ENCODE measurements around the gene RASSF5. TPM values are rescaled to one million over a fixed set of nuclear protein-coding genes. Genes with fewer than 3 reads are reported as not detected.

The RASSF5 gene
- total and polyA plus RNA-seq, 2 of the 13 experiments (the other 11 are each of a cell fraction or from before 2014, with no cell fraction given), result 0.18 to 0.40 TPM

GRCh38 chr1:206612129-206612876, 105.0 kb downstream of the RASSF5 start, which contains the start of gene EIF2D (continued):
- peak; percentile 66 for TF ChIP-seq SP5 (CRISPR knock-in tag; IDR thresholded peaks at IDR 0.05; ENCODE audit: borderline replicate concordance, low read depth)
- TF ChIP-seq KDM4B (CRISPR knock-in tag; IDR thresholded peaks at IDR 0.05), result peak; percentile 84
- TF ChIP-seq PRDM4 (CRISPR knock-in tag; IDR thresholded peaks at IDR 0.05; ENCODE audit: borderline replicate concordance), result 0 out of 2 replicates have a peak, but pooled peaks have one; percentile 44
- no peak for TF ChIP-seq NAIF1 (CRISPR knock-in tag; IDR thresholded peaks at IDR 0.05; ENCODE audit: borderline replicate concordance)
- TF ChIP-seq MAFF (IDR thresholded peaks at IDR 0.05; ENCODE audit: low read depth, low read length), result no peak
- peak; percentile 90 for TF ChIP-seq ZNF563 (CRISPR knock-in tag; IDR thresholded peaks at IDR 0.05)
- TF ChIP-seq ZNF644 (CRISPR knock-in tag; IDR thresholded peaks at IDR 0.05; ENCODE audit: low read depth), result peak; percentile 55; the same call in 1 of the 2 replicates
- TF ChIP-seq FOXM1 (CRISPR knock-in tag; IDR thresholded peaks at IDR 0.05), result peak; percentile 68; the same call in 1 of the 2 replicates
- TF ChIP-seq, protein P1, sequence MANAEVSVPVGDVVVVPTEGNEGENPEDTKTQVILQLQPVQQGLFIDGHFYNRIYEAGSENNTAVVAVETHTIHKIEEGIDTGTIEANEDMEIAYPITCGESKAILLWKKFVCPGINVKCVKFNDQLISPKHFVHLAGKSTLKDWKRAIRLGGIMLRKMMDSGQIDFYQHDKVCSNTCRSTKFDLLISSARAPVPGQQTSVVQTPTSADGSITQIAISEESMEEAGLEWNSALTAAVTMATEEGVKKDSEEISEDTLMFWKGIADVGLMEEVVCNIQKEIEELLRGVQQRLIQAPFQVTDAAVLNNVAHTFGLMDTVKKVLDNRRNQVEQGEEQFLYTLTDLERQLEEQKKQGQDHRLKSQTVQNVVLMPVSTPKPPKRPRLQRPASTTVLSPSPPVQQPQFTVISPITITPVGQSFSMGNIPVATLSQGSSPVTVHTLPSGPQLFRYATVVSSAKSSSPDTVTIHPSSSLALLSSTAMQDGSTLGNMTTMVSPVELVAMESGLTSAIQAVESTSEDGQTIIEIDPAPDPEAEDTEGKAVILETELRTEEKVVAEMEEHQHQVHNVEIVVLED (CRISPR knock-in tag; IDR thresholded peaks at IDR 0.05; ENCODE audit: borderline replicate concordance), result peak; percentile 77
- no peak for TF ChIP-seq SMARCC2 (IDR thresholded peaks at IDR 0.05)
- TF ChIP-seq MLXIP (CRISPR knock-in tag; IDR thresholded peaks at IDR 0.05; ENCODE audit: borderline replicate concordance), result no peak
- TF ChIP-seq HOXA3 (CRISPR knock-in tag; IDR thresholded peaks at IDR 0.05), result peak; percentile 97
- TF ChIP-seq, protein P2, sequence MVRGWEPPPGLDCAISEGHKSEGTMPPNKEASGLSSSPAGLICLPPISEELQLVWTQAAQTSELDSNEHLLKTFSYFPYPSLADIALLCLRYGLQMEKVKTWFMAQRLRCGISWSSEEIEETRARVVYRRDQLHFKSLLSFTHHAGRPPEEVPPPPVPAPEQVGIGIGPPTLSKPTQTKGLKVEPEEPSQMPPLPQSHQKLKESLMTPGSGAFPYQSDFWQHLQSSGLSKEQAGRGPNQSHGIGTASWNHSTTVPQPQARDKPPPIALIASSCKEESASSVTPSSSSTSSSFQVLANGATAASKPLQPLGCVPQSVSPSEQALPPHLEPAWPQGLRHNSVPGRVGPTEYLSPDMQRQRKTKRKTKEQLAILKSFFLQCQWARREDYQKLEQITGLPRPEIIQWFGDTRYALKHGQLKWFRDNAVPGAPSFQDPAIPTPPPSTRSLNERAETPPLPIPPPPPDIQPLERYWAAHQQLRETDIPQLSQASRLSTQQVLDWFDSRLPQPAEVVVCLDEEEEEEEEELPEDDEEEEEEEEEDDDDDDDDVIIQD (CRISPR knock-in tag; IDR thresholded peaks at IDR 0.05; ENCODE audit: low read depth), result peak; percentile 58; the same call in 1 of the 2 replicates
- peak; percentile 78; the same call in 1 of the 2 replicates for TF ChIP-seq ZNF550 (CRISPR knock-in tag; IDR thresholded peaks at IDR 0.05; ENCODE audit: borderline replicate concordance)
- peak; percentile 97 for TF ChIP-seq ZNF350 (CRISPR knock-in tag; IDR thresholded peaks at IDR 0.05; ENCODE audit: borderline replicate concordance, low read depth)
- no peak for TF ChIP-seq PREB (CRISPR knock-in tag; IDR thresholded peaks at IDR 0.05)
- peak; percentile 40; the same call in 1 of the 2 replicates for TF ChIP-seq SP2 (CRISPR knock-in tag; IDR thresholded peaks at IDR 0.05)
- TF ChIP-seq HMG20A (CRISPR knock-in tag; IDR thresholded peaks at IDR 0.05; ENCODE audit: borderline replicate concordance), result 0 out of 2 replicates have a peak, but pooled peaks have one; percentile 46
- TF ChIP-seq ZNF367 (CRISPR knock-in tag; IDR thresholded peaks at IDR 0.05; ENCODE audit: borderline replicate concordance), result peak; percentile 63; the same call in 1 of the 2 replicates
